Osteocyte (in vitro differentiated cells): Measurements from ENCODE around the gene RNF39. TPM values are rescaled to one million over a fixed set of nuclear protein-coding genes. Genes with fewer than 3 reads are reported as not detected.

Source experiments
- DNase-seq: peaks from one replicate; pipeline ENCODE4 v3.0.0; 2021; ENCODE audit warnings: mixed read lengths; ENCODE audit not compliant: unreplicated experiment; ENCODE audit errors: extremely low spot score
- H3K27ac Mint-ChIP-seq: one replicate; pipeline ENCODE4 v1.8.0; 2021; ENCODE audit warnings: mild to moderate bottlenecking, mixed read lengths; ENCODE audit not compliant: unreplicated experiment
- H3K27me3 Mint-ChIP-seq: one replicate; pipeline ENCODE4 v1.8.0; 2021; ENCODE audit warnings: mixed read lengths; ENCODE audit not compliant: unreplicated experiment
- H3K36me3 Mint-ChIP-seq: one replicate; pipeline ENCODE4 v1.8.0; 2021; ENCODE audit warnings: mixed read lengths; ENCODE audit not compliant: unreplicated experiment
- H3K4me1 Mint-ChIP-seq: one replicate; pipeline ENCODE4 v1.8.0; 2021; ENCODE audit warnings: mixed read lengths; ENCODE audit not compliant: unreplicated experiment
- H3K4me3 Mint-ChIP-seq: one replicate; pipeline ENCODE4 v1.8.0; 2021; ENCODE audit warnings: mild to moderate bottlenecking, moderate library complexity, mixed read lengths; ENCODE audit not compliant: unreplicated experiment
- H3K9me3 Mint-ChIP-seq: one replicate; pipeline ENCODE4 v1.8.0; 2021; ENCODE audit warnings: mixed read lengths; ENCODE audit not compliant: unreplicated experiment
- CTCF ChIP-seq: fragments of 200-600 bp; sonication (generic); IDR thresholded peaks from 2 replicates; pipeline ENCODE4 v1.5.0; 2021; ENCODE audit warnings: antibody characterized with exemption, mild to moderate bottlenecking, moderate library complexity
- total RNA-seq: library from RNA; stranded (reverse); gene quantifications from 2 replicates; pipeline ENCODE4 v1.2.1, GENCODE V29; 2021

Gene RNF39
- total RNA-seq, 1 donor from 2014 or later, result not detected

DNA sequence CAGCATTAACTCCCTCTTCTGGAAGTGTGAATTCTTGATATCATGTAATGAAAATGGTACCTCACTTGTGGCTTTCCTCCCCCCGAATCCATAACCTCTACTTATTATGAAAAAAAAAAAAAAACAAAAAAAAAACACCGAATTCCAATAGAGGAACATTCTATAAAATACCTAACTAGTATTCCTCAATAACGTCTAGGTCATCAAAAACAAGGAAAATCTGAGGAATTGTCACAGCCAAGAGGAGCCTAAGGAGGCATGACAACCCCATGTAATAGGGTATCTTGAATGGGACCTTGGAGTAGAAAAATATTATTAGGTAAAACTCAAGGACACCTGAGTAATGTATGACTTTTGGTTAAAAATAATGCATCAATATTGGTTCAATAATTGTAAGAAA lies 53.4 kb downstream of the RNF39 start:
- DNase-seq, result no peak
- H3K27me3 Mint-ChIP-seq, result no peaks in the 10 kb centered on the region
- H3K36me3 Mint-ChIP-seq, result peaks cover 7% of the 10 kb centered on the region
- TF ChIP-seq CTCF, result no peak
- peaks cover 3% of the 10 kb centered on the region for H3K4me1 Mint-ChIP-seq
- H3K4me3 Mint-ChIP-seq, result no peak overlapping the region
- no peak overlapping the region for H3K27ac Mint-ChIP-seq
- H3K9me3 Mint-ChIP-seq, result peaks cover 5% of the 10 kb centered on the region

DNA sequence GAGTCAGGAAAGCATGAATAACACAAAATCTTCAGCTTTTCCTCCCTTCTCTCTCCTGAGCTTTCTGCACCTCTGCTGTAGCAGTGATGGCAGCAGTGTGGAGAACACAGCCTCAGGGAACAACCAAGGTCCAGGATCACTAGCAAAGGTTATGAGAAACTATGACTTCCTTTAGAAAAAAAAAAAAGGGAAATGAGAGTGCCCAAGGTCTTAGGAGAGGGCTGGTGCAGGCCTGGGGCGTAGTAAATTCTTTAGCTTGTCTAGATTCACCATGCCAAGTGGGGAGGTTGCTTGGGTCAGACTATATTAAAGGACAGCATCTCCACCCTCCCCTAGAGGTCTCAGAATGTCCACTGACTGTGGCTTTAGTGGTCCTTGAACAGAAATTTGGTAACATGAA lies 54.9 kb downstream of the RNF39 start:
- peaks cover 3% of the 10 kb centered on the region for H3K4me1 Mint-ChIP-seq
- H3K27me3 Mint-ChIP-seq, result no peaks in the 10 kb centered on the region
- no peaks in the 10 kb centered on the region for H3K9me3 Mint-ChIP-seq
- H3K4me3 Mint-ChIP-seq, result no peak overlapping the region
- peak; percentile 42 for DNase-seq
- no peak overlapping the region for H3K27ac Mint-ChIP-seq
- peaks cover 4% of the 10 kb centered on the region for H3K36me3 Mint-ChIP-seq
- TF ChIP-seq CTCF, result no peak

Other genes starting within 250 kb of the RNF39 start
- gene HLA-G, start 247.9 kb downstream of the RNF39 start, total RNA-seq, result 0.32 and 0.68 TPM in 2 replicates
- gene HLA-A, start 133.2 kb downstream of the RNF39 start, total RNA-seq, result 293 and 316 TPM in 2 replicates
- gene POLR1H, start 14.5 kb downstream of the RNF39 start, total RNA-seq, result 20.1 and 20.4 TPM in 2 replicates
- gene PPP1R11, start 8.6 kb downstream of the RNF39 start, total RNA-seq, result 46.8 and 52.9 TPM in 2 replicates
- not detected in 2 replicates for gene TRIM31, start 37.3 kb upstream of the RNF39 start, total RNA-seq
- not detected in 2 replicates for gene TRIM40, start 60.4 kb upstream of the RNF39 start, total RNA-seq
- not detected in 2 replicates for gene TRIM10, start 85.4 kb upstream of the RNF39 start, total RNA-seq
- gene TRIM15, start 87.8 kb upstream of the RNF39 start, total RNA-seq, result not detected in 2 replicates
- gene TRIM26, start 137.6 kb upstream of the RNF39 start, total RNA-seq, result 39.8 and 41.8 TPM in 2 replicates